CD4-positive, alpha-beta T cell treated with Interleukin-1 beta for 1 hour (primary cell): ENCODE data around the gene PDE4D.
"Not testable (repeated sequence)": the region's sequence is repeated elsewhere in the genome, so short reads cannot be mapped to it uniquely, and the experiment has no call there.

Experiments
- DNase-seq, 2 donors: peaks; one replicate each; pipeline ENCODE4 v3.0.0-alpha.2; 2020 to 2022

The PDE4D gene

DNA sequence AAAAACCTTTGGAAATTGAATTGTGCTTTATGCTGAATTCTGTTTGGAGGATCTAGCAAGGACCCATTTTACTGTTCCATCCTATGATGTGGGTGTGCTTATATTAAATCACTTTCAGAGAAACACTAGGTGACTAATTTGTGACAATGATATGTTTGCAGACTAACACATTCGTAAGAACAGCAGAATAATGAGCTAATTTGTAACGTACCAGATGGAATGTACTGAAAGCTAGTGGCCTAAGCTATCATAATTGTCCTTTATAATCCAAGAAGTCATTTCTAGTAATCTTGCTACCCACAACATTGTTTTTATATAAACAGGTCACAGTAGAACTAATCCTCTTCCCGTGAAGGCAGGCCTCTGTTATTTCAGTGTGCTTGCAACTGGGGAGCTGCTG, 292.5 kb downstream of the PDE4D start:
- DNase-seq = no peak

DNA sequence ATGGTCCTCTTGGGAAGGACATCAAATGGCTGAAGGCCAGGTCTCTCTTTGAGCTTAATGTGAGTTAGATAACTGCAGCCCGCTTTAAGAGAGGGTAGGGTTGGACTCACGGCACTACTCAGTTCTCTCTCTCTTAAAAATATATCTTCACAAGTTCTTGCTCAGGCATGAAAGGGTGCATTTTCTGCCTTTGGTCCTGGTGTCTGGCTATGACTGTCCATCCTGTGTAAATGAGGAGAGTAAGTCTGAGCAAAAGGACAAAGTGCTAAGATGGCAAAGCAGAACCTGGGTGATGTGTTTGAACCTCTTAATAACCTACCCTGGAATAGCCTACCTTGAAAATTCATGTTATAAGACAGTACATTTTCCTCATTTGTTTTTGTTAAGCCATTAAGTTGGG, 293.4 kb downstream of the PDE4D start:
- DNase-seq = no peak

DNA sequence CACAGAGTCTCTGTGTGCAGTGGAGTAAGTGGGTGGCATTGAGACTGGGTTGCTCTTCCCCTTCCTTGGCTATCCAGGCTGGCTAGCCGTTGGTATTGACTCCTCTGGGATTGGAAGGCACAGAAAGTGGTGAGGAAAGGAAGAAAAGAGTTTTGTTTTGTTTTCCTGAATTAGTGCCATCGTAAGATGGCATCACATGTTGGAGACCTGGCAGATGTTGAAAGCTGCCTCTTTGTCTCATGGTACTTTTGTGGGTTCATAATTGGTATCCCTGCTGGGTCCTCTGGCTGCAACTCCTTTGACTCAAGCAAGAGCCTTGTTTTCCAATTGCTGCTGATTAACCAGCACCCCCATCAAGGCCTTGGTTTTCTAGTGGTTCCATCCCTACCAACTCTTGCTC, 293.8 kb downstream of the PDE4D start:
- DNase-seq = no peak

DNA sequence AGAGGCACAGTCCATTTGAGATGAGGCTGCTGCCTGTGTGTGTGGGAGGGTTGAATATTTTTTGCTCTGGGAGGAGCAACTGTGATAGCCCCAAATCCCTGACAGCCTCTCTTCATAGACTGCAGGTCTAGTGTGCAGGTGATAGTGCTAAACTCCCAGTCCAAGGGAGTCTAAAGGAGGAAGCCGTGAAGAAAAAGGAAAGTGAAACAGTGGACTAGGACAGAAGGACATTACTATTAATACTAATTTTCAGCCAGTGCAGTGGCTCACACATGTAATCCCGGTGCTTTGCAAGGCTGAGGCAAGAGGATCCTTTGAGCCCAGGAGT, 295.0 kb downstream of the PDE4D start:
- no peak for DNase-seq

DNA sequence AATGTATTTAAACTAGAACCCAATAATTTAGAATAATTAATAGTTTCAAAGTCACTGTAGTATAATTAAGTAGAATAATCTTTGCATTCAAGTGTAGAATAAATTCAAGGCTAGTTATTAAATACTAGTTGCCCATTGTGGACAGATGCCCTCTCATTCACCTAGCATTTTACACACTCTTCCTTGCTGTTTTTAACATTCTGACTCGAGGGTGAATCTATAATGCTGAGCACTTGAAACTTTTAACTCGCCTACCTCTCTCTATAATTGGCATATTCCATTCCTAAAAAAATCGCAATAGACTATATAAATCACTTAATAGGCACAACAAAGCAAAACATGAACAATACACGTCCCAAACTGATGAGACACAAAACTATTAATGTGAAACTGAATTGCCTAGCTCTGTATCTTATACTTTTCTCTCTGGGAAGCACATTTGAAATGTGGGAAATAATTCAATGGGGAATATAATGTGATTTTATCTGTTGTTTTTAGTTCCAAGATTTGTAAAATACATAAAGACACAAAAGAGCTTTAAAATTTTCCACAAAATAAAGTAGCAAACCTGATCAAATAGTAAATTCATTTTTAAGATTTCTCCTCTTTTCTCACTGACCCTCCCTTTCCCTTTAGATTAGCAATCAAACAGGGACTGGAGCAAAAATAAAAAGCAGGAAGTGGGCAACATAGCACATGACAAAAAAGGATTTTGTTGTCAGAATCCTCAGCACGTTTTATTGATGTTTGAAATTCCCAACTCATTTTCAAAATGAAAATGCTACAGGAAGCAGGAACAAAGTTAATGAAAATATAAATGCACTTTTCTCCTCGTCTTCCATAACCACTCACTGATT, 295.6 kb downstream of the PDE4D start:
- no peak for DNase-seq

DNA sequence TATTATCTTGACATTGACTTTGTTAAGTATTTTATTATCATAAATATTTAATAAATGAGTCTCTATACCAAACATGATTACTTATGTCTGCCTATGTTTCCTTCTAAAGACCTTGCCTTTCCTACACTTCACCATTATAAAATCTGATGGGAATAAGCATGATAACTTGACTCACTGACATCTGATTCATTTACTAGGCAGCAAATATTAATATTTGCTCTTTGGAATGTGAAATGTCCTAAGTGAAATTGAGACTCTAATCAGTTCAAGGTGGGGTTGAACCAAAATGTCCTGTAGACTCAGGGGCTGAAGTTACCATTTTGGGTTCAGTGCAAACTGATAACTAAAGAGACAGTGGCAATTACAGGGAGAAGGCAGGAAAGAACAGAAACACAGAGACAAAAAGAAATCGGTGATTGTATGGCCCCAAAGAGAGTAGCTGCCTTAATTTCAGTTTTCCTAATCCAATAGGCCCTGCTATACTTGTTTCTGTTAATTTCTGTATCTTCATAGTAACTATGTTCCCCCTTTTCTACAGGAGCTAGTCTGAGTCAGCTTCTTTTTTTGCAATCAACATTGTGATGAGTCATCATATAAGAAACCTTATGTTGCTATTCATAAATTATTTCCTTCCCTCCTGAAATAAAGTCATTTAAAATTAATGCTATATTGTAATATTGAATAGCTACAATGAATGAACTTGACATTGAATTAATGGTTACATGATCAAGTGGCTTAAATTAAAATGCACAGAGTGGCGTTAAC, 296.8 kb downstream of the PDE4D start:
- DNase-seq = no peak

DNA sequence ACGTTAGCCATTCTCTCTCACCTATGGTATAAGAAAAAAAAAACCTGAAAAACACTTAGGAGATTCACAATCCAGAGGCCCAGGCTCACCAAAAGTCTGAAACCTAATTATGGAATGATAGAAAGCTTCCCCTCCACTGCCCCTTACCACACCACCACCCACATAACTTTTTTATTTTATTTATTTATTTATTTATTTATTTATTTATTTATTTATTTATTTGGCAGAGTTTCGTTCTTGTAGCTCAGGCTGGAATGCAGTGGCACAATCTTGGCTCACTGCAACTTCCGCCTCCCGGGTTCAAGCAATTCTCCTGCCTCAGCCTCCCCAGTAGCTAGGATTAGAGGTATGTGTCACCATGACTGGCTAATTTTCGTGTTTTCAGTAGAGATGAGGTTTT, 299.4 kb downstream of the PDE4D start:
- DNase-seq = not testable (repeated sequence)

DNA sequence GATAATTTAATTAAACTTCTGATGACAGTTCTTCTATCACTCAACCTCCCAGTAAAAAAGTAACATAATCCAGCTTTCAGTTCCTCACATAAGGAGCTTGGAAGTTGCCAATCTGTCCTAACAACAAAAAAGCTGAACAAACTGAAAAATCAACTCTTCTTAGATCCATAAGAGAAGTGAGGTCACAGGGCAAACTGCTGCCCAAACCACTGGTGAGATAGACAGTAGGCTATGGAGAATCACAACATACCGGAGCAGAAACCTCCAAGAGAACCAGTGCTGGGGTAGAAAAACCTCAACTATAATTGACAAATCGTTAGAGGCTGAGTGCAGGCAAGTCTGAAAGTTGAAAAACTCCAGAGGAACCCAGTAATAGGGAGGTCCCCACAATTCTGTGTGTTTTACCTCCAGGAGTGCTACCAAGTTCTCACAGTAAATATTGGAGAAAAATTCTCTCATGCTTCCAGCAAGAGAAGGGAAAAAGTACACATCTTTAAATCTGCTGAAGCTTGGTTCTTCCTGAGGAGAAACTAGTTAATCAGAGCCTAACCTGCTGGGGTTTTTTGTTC, 300.0 kb downstream of the PDE4D start:
- no peak for DNase-seq

DNA sequence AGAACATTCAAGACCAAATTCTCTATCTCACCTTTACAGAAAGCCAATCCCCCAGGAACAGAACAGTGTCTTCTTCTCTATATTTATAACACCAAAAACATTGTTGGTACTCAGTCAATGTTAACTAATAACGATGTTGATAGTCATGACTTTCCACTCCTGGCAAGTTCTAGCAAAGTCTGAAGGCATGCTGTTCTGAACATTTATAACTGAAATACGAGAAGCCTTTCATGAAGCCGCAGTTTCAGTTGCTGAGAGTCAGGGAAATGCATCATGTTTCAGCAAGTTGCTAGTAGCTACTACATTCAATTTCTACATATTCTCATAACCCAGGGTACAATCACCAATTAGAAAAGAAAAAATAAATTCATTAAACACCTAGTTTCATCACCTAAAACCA, 301.4 kb downstream of the PDE4D start:
- DNase-seq = no peak

DNA sequence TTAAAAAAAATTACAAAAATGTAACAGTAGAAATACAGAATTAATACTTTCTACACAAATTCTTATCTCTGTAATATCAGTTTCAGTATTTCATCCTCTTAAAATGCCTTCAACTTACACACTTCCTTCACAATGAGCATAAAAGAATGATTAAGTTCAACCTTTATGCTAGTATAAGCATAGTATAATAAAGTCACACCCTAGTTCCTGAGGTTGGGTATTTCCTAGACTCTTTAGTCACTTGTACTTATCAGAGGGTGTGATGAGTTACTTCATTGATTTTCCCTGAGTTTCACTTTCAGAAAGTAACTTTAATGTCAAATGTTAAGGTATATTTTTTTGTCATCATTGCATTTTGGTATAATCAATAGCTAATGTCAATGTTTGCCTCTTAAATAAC, 302.4 kb downstream of the PDE4D start:
- no peak for DNase-seq

DNA sequence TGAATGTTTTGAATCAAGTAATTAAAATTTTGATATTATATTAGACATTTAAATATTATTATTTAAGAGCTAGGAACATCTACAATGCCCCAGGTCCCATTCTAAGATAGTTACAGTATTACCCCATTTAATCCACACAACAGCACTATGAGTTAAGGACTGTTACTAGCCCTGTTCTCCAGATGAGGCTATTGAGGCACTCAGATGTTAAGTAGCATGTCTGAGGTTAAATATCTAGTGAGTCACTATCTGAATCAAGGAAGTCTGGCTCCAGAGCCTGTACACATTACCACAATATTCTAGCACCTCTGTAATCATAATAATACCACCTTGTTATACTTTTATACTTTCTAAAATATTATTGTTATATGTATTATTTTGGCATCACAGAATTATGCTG, 304.6 kb downstream of the PDE4D start:
- DNase-seq = no peak

DNA sequence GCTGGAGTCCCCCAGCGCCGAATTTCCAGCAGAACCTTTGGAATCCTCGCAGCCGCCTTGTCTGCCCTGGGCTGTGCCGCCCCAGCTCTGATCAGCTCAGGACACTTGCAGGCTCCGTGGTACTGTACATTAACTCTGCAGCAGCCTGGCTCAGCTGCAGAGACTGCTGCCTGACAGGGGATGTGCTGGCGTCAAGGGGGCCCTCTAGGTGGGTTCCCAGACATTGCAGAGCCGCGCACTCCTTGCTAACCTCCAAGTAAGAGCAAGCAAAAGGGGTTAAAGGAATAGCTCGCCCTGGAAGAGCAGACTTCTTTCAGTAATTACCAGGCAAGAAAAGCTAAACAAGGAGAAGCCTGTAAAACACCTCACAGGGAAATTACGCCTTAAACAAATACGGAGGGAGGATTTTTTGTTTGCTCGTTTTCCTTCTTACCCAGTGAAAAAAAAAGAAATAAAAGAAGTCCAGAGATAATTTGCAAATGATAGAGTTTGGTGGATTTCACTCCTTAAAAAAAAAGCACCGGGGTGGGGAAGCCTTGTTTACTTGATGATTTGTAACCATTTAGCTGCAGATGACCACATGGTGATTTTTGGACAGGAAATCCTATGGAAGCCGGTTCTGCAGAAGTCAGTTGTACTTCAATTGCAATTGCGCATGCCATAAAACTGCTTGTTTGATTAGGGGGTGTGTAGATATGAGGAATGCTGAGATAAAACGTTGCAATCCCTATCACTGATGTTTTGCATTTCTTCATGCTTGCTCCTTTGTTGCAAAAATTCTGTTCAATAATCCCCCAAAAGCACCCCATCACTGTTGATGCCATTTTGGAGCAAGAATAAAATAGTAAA, 305.8 kb downstream of the PDE4D start:
- no peak for DNase-seq

DNA sequence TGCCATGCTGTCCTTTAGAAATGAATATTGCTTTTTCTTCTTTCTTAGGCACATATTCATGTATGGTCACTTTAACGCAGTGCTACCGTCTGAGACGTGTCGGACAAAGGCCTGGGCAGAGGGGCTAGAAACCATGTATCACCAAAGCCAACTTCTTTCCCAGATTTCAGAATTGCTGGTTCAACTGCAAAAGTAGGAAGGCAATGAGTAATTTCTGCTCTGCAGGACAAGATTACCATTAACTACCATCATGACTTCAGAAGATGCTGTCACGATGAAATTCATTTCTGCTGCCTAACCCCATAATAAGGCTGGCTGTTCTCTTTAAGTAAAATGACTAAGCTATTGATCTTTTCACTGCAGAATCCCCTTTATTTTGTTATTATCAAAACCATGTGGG, 306.7 kb downstream of the PDE4D start:
- DNase-seq = no peak

DNA sequence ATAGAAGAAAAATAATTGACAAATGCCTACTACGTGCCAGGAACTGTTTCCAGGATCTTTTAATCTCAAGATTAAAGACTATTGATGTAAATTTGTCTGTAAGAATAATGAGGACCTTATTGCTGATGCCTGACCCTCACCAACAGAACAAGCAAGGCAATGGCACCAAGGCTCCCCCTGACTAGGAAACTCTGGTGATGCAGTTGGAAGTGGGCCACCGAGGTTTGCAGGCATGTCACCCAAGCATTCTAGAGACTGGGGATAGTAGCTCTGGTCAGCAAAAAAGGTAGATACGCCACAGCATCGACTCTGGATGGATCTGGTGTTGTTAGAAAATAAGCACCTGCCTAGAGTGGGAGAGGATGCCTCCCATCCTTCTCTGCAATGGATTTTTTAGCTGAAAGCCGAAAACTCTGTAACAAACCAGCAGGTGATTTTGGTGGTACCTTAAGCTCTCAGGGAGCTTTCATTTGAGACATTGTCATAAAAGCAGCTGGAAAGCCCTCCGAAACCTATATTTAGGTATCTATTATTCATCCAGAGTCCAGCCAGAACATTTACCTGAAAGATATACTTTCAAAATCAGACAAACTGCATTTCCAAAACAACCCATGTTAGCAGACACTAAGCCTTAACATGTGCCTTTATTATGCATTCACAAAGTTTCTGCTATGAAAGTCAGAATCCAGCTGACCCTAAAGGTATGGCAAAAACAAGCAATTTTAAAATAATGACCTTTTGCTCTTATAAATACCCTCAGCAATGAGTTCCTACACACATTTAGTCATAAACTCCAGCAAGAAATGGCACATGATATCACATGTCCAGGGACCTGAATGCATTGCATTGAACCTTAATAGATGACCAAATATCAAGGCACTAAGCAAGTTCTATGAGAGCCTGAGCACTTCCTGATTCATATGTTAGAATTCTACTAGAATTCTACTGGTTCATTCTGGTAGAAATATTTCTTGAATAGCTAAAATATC, 308.4 kb downstream of the PDE4D start:
- no peak for DNase-seq

DNA sequence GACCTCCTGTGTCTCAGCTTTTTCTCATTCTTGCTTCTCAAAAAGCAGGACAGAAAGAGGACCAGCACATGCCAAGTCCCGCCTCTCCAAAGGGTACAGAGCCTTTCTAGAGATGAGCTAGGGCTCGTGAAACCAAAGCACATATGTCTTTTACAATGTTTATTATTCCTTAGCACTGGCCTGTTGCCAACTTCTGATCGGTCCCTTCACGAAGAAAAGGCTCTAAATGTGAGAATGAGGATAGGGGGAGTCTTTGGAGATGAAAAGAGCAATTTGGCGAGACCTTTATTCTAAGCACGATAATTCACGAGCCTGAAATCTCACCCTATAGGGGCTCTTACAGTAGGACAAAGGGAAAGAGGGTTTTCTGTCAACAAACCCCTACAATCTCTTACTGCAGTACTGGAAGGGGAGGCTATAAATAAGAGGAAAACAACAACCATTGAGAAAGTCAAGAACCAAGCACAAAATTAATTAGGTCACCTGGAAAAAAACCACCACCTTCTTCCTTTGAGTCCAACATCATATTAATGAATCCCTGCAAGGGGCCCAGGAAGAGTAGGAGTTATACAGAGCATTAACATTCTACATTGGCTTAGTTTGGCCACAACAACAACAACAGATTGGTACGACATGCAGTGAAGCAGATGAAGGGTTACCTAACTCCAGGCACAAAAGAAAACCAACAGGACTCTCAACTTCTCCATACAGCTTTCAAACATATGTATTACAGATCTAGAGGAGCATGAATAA, 309.5 kb downstream of the PDE4D start:
- no peak for DNase-seq

DNA sequence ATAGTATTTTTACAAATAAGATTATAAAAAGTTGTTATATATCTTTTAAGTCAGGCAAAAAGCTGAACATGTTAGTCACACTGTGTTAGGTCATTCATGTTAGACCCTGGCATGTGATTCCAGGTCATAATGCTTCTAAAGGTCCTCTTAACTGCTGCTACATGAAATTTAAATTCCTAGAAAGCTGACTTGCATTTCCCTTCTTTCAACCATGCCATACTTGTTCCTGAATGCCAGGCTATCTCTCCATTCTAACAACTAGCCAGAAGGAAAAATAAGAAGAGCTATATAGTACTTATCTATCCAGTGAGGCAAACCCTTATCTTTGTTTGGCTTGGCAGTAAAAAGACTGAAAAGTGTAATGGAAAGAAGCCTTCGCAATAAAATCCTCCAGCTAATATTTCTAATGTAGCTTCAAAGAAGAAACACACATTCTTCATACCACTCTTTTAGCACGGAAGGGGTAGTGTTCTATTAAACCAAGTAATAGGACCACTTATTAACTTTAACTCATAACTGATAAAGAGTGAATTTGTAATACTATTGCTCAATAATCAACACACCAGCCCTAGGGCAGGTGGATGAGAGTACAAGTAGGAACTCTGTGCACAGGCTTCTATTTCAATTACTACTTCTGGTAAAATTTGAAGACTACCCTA, 310.2 kb downstream of the PDE4D start:
- DNase-seq = no peak

DNA sequence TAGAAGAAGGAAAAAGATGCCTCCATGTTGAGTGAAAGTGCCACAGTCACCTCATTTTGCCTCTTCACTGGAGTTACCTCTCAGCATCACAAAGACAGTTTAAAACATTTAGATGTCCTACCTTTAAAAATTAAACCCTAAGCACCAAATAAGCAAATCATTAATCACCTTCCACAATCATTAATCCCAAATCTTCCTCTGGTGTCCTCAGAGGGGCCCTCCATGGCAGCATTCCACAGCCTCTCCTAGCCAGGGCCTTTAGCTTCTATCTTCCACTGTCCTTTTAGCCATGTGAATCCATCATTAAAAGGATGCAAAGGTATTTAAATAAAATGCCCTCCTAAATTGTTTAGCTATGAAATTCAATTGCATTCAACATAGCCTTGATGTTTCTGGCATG, 310.8 kb downstream of the PDE4D start:
- DNase-seq = no peak

DNA sequence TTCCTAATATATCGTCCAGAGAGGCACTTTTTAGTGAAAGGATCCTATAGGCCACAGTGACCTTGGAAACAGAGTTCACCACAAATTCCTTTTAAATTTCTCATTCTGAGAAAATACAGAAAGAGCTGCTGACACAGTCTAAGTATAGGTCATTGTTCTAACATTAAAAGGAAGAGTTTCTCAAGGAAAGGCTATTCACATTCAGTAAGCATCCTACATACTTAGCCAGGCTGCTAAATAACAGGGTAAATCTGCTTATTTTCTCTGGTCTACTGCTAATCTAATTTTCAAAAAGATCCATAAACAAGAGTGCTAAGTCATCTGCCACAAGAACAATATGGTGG, 313.7 kb downstream of the PDE4D start:
- no peak for DNase-seq

DNA sequence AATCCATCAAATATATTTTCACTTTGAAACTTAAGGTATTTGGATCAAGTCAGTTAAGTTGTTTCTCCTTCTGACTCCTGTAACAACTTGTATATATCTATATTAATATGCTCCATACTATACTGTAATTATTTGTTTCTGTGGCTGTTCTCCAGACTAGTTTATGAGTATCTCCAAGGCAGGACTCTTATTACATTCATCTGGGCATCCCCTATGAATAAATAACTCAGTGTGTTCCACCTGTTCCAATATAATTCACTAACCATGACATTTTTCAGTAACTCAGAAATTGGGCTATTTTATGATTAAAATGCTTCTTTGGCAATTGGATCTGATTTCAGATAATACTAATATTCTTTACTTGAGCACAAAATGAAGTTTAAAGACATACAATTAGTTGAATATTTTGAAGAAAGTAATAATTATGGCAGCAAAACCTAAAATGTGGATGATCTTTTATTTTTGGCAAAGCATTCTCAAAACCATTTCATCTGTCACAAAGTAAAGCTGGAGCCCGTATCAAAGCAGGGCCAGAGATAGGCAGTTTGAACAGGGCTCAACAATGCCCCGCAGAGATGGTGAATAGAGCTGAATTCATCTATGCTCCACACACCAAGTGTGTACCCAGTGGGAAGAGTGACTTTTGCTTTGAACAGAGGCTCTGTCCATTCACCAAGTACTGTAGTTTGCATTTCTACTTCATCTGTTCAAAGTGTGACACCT, 314.3 kb downstream of the PDE4D start:
- no peak for DNase-seq

DNA sequence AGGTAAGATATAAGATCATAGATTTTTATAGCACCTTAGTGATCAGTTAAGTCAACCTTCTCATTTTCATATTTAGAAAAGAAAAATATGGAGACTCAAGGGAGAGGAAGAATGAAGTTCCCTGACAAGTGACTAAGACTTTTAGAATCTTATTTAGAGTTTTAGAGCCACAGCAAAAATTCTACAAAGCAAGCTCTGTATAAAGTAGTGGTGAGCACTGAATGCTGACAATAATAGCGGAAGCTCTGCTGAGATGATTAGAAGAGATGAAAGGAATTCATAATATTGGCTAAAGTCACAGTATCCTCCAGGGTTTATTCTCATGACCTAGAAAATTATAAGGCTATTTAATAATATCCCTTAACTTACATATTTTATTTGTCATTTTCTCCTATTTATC, 316.0 kb downstream of the PDE4D start:
- DNase-seq = no peak
